RWPE1 (cell line): ENCODE measurements around the gene SHF.
A peak's percentile ranks its signal among the peaks of the same experiment; 100 is the strongest.

Experiments used
- CTCF ChIA-PET: fragments of 350-600 bp; sonication (Branson Sonifier 250); formaldehyde crosslinking; extraction: SDS; loops from one replicate; lab custom pipeline; 2021; lab: Yijun Ruan, JAX
- POLR2A ChIA-PET: fragments of 400-600 bp; formaldehyde crosslinking; extraction: SDS; loops from one replicate; lab custom pipeline; 2020; ENCODE audit warnings: antibody characterized with exemption; ENCODE audit not compliant: low non-redundant PET; lab: Yijun Ruan, JAX
- DNase-seq: peaks from one replicate; pipeline ENCODE4 v3.0.0; 2012; ENCODE audit warnings: low spot score
- H3K27ac ChIP-seq: fragments of 450-650 bp; 2 replicates; pipeline ENCODE4 v1.5.1; 2017
- CTCF ChIP-seq: fragments of 450-650 bp; conservative IDR thresholded peaks from 2 replicates; pipeline ENCODE4 v1.5.1; 2017; ENCODE audit warnings: low read depth, mild to moderate bottlenecking

SHF gene

GRCh38 chr15:45185903-45186770 is 1.6 kb downstream of the SHF start:
- DNase-seq, result no peak
- H3K27ac ChIP-seq, result peak overlapping the region; percentile 29
- no peak for TF ChIP-seq CTCF
- ChIA-PET CTCF (interaction anchor here (1.2 to 1.5 kb wide), 3 partner anchors 19 to 23 kb away, joined by 3 to 4 read pairs (median 3); no protein-coding TSS in a partner anchor), POLR2A (no interaction called here)

GRCh38 chr15:45185069-45185779 is 2.5 kb downstream of the SHF start:
- no peak for DNase-seq
- POLR2A ChIA-PET, result no interaction called here
- H3K27ac ChIP-seq, result no peak overlapping the region; the same call in 1 of the 2 replicates
- TF ChIP-seq CTCF, result no peak
- CTCF ChIA-PET, result interaction anchor here (1.2 to 1.5 kb wide), 3 partner anchors 18 to 22 kb away, joined by 3 to 4 read pairs (median 3); no protein-coding TSS in a partner anchor

GRCh38 chr15:45184562-45185041 is 3.2 kb downstream of the SHF start:
- CTCF ChIA-PET, result interaction anchor here (0.6 kb wide), 1 partner anchor 22 kb away, joined by 3 read pairs; no protein-coding TSS in a partner anchor
- H3K27ac ChIP-seq, result no peak overlapping the region
- POLR2A ChIA-PET, result no interaction called here
- no peak for DNase-seq
- no peak for TF ChIP-seq CTCF

- no peak for TF ChIP-seq CTCF
- POLR2A ChIA-PET, result no interaction called here
- CTCF ChIA-PET, result no interaction called here
- H3K27ac ChIP-seq, result 0 out of 2 replicates have a peak overlapping the region, but pooled peaks have one; percentile 2
- DNase-seq, result no peak
Observed at GRCh38 chr15:45183511-45183910, 4.3 kb downstream of the SHF start.

GRCh38 chr15:45182996-45183395 is 4.8 kb downstream of the SHF start:
- ChIA-PET CTCF (no interaction called here), POLR2A (no interaction called here)
- H3K27ac ChIP-seq, result no peak overlapping the region
- TF ChIP-seq CTCF, result no peak
- DNase-seq, result no peak
